ENCODE results near the gene UPF1. TPM values are rescaled to one million over a fixed set of nuclear protein-coding genes. Genes with fewer than 3 reads are reported as not detected.

UPF1 gene
- total and polyA plus RNA-seq, 2 of the 13 experiments (the other 11 are each of a cell fraction or from before 2014, with no cell fraction given), result 16.9 to 41.8 TPM

DNA sequence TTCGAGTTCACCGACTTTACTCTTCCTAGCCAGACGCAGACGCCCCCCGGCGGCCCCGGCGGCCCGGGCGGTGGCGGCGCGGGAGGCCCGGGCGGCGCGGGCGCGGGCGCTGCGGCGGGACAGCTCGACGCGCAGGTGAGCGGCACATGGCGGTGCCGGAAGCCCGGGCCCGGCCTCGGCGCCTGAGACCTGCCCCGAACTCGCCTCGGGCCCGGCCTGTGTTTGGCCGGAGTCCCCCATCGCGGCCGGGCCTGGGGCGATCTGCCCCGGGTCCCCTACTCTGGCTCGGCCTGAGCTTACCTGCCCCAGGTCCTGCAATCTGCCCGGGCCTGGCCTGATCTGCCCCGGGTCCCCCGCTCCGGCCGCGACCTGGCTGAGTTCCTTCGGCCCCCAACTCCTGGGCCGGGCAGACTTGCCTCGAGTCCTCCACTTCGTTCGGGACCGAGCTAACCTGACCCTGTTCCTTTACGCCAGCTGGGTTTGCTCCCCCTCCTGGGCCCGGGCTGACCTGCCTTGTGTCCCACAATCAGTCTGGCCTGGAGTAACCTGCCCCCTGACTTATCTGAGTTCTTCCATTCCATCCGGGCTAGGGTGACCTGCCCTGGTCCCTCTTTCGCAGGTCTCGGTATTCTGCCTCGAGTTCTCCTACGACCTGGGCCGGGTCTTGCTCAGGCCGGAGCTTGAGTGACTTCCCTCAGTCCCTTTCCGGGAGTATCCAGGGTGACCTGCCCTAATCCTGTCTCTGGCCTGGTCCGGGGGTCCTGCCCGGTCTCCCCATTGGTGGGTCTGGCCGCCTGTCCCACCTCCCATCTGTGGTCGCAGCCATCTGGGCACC, 764 bp downstream of the UPF1 start (continued):
- TF ChIP-seq, protein P1, sequence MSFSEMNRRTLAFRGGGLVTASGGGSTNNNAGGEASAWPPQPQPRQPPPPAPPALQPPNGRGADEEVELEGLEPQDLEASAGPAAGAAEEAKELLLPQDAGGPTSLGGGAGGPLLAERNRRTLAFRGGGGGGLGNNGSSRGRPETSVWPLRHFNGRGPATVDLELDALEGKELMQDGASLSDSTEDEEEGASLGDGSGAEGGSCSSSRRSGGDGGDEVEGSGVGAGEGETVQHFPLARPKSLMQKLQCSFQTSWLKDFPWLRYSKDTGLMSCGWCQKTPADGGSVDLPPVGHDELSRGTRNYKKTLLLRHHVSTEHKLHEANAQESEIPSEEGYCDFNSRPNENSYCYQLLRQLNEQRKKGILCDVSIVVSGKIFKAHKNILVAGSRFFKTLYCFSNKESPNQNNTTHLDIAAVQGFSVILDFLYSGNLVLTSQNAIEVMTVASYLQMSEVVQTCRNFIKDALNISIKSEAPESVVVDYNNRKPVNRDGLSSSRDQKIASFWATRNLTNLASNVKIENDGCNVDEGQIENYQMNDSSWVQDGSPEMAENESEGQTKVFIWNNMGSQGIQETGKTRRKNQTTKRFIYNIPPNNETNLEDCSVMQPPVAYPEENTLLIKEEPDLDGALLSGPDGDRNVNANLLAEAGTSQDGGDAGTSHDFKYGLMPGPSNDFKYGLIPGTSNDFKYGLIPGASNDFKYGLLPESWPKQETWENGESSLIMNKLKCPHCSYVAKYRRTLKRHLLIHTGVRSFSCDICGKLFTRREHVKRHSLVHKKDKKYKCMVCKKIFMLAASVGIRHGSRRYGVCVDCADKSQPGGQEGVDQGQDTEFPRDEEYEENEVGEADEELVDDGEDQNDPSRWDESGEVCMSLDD (CRISPR knock-in tag; IDR thresholded peaks at IDR 0.05; ENCODE audit: borderline replicate concordance), result no peak
- TF ChIP-seq ZNF326 (CRISPR knock-in tag; IDR thresholded peaks at IDR 0.05; ENCODE audit: borderline replicate concordance) (no peak), ARNT2 (CRISPR knock-in tag; IDR thresholded peaks at IDR 0.05; ENCODE audit: low read depth) (peak; percentile 3; the same call in 1 of the 2 replicates), GABPA (IDR thresholded peaks at IDR 0.05; ENCODE audit: low read depth, low read length) (no peak), GABPA (CRISPR knock-in tag; IDR thresholded peaks at IDR 0.05; ENCODE audit: low read depth) (no peak), ZNF570 (CRISPR knock-in tag; IDR thresholded peaks at IDR 0.05; ENCODE audit: borderline replicate concordance) (no peak), ZMYM3 (CRISPR knock-in tag; IDR thresholded peaks at IDR 0.05) (no peak), ZFP36L2 (CRISPR knock-in tag; IDR thresholded peaks at IDR 0.05) (no peak), TCF7 (IDR thresholded peaks at IDR 0.05; ENCODE audit: low read depth) (no peak), ARHGAP35 (CRISPR knock-in tag; IDR thresholded peaks at IDR 0.05; ENCODE audit: borderline replicate concordance) (no peak), GTF2F1 (IDR thresholded peaks at IDR 0.05; ENCODE audit: low read length) (no peak), NFYC (CRISPR knock-in tag; IDR thresholded peaks at IDR 0.05) (no peak), MTF2 (CRISPR knock-in tag; IDR thresholded peaks at IDR 0.05; ENCODE audit: borderline replicate concordance) (no peak)
- TF ChIP-seq, protein P2, sequence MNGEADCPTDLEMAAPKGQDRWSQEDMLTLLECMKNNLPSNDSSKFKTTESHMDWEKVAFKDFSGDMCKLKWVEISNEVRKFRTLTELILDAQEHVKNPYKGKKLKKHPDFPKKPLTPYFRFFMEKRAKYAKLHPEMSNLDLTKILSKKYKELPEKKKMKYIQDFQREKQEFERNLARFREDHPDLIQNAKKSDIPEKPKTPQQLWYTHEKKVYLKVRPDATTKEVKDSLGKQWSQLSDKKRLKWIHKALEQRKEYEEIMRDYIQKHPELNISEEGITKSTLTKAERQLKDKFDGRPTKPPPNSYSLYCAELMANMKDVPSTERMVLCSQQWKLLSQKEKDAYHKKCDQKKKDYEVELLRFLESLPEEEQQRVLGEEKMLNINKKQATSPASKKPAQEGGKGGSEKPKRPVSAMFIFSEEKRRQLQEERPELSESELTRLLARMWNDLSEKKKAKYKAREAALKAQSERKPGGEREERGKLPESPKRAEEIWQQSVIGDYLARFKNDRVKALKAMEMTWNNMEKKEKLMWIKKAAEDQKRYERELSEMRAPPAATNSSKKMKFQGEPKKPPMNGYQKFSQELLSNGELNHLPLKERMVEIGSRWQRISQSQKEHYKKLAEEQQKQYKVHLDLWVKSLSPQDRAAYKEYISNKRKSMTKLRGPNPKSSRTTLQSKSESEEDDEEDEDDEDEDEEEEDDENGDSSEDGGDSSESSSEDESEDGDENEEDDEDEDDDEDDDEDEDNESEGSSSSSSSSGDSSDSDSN (CRISPR knock-in tag; IDR thresholded peaks at IDR 0.05), result 0 out of 2 replicates have a peak, but pooled peaks have one; percentile 23
- TF ChIP-seq, protein P3, sequence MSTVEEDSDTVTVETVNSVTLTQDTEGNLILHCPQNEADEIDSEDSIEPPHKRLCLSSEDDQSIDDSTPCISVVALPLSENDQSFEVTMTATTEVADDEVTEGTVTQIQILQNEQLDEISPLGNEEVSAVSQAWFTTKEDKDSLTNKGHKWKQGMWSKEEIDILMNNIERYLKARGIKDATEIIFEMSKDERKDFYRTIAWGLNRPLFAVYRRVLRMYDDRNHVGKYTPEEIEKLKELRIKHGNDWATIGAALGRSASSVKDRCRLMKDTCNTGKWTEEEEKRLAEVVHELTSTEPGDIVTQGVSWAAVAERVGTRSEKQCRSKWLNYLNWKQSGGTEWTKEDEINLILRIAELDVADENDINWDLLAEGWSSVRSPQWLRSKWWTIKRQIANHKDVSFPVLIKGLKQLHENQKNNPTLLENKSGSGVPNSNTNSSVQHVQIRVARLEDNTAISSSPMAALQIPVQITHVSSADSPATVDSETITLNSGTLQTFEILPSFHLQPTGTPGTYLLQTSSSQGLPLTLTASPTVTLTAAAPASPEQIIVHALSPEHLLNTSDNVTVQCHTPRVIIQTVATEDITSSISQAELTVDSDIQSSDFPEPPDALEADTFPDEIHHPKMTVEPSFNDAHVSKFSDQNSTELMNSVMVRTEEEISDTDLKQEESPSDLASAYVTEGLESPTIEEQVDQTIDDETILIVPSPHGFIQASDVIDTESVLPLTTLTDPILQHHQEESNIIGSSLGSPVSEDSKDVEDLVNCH (CRISPR knock-in tag; IDR thresholded peaks at IDR 0.05), result no peak
- TF ChIP-seq, protein P4, sequence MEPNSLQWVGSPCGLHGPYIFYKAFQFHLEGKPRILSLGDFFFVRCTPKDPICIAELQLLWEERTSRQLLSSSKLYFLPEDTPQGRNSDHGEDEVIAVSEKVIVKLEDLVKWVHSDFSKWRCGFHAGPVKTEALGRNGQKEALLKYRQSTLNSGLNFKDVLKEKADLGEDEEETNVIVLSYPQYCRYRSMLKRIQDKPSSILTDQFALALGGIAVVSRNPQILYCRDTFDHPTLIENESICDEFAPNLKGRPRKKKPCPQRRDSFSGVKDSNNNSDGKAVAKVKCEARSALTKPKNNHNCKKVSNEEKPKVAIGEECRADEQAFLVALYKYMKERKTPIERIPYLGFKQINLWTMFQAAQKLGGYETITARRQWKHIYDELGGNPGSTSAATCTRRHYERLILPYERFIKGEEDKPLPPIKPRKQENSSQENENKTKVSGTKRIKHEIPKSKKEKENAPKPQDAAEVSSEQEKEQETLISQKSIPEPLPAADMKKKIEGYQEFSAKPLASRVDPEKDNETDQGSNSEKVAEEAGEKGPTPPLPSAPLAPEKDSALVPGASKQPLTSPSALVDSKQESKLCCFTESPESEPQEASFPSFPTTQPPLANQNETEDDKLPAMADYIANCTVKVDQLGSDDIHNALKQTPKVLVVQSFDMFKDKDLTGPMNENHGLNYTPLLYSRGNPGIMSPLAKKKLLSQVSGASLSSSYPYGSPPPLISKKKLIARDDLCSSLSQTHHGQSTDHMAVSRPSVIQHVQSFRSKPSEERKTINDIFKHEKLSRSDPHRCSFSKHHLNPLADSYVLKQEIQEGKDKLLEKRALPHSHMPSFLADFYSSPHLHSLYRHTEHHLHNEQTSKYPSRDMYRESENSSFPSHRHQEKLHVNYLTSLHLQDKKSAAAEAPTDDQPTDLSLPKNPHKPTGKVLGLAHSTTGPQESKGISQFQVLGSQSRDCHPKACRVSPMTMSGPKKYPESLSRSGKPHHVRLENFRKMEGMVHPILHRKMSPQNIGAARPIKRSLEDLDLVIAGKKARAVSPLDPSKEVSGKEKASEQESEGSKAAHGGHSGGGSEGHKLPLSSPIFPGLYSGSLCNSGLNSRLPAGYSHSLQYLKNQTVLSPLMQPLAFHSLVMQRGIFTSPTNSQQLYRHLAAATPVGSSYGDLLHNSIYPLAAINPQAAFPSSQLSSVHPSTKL (CRISPR knock-in tag; IDR thresholded peaks at IDR 0.05), result no peak

All from HepG2 (cell line).